GM12892 (cell line): Measurements from ENCODE around the gene DPP3.
"Not testable (repeated sequence)": the region's sequence is repeated elsewhere in the genome, so short reads cannot be mapped to it uniquely, and the experiment has no call there.

Experiments
- POLR2A ChIP-seq: IDR thresholded peaks from 2 replicates; pipeline ENCODE4 v1.6.1; 2011; ENCODE audit warnings: low read depth, low read length, control low read depth
- POLR2AphosphoS5 ChIP-seq: IDR thresholded peaks from 2 replicates; pipeline ENCODE4 v1.6.1; 2011; ENCODE audit warnings: low read depth, low read length, control low read depth

GRCh38 chr11:66431871-66432329, 48.3 kb upstream of the DPP3 start:
- not testable (repeated sequence) for TF ChIP-seq POLR2A, POLR2AphosphoS5
